HCT116 (cell line): ENCODE results near the gene COL28A1.

Experiments
- ATF3 ChIP-seq: IDR thresholded peaks from 2 replicates; pipeline ENCODE4 v1.6.1; 2012
- CBX3 ChIP-seq: IDR thresholded peaks from 2 replicates; pipeline ENCODE4 v1.6.1; 2012; ENCODE audit warnings: low read depth
- CEBPB ChIP-seq: IDR thresholded peaks from 2 replicates; pipeline ENCODE4 v1.6.1; 2012; ENCODE audit warnings: low read depth
- CTCF ChIP-seq, 3 experiments: fragments of 200-600 bp in 1 of 3; sonication (generic) in 1 of 3; IDR thresholded peaks in 2 of 3; conservative IDR thresholded peaks in 1 of 3; 2 replicates each; pipeline ENCODE4 v1.5.1; 2012 to 2017; ENCODE audit warnings: low read depth in 2 of 3, low read length in 2 of 3, antibody characterized with exemption in 1 of 3, borderline replicate concordance in 1 of 3, control low read depth in 1 of 3, mild to moderate bottlenecking in 1 of 3, mixed read lengths in 1 of 3, mixed run types in 1 of 3, moderate library complexity in 1 of 3; ENCODE audit not compliant: insufficient read depth in 1 of 3
- EGR1 ChIP-seq: IDR thresholded peaks from 2 replicates; pipeline ENCODE4 v1.6.1; 2012; ENCODE audit warnings: low read depth
- EZH2 ChIP-seq: fragments of 200-600 bp; sonication (generic); IDR thresholded peaks from 2 replicates; pipeline ENCODE4 v1.6.1; 2017; ENCODE audit warnings: antibody characterized with exemption, mixed run types
- EZH2phosphoT487 ChIP-seq: fragments of 200-600 bp; IDR thresholded peaks from 2 replicates; pipeline ENCODE4 v1.6.1; 2018; ENCODE audit warnings: antibody characterized with exemption, borderline replicate concordance
- POLR2A ChIP-seq: IDR thresholded peaks from 2 replicates; pipeline ENCODE4 v1.7.0; 2011; ENCODE audit warnings: borderline replicate concordance; ENCODE audit not compliant: insufficient read depth, insufficient read length; ENCODE audit errors: extremely low read depth
- POLR2AphosphoS5 ChIP-seq: IDR thresholded peaks from 2 replicates; pipeline ENCODE4 v1.6.1; 2011; ENCODE audit warnings: mild to moderate bottlenecking, low read depth, low read length, moderate library complexity
- SIN3A ChIP-seq: IDR thresholded peaks from 2 replicates; pipeline ENCODE4 v1.6.1; 2012; ENCODE audit warnings: low read depth
- SP1 ChIP-seq: IDR thresholded peaks from 2 replicates; pipeline ENCODE4 v1.6.1; 2012; ENCODE audit warnings: low read depth
- YY1 ChIP-seq: IDR thresholded peaks from 2 replicates; pipeline ENCODE4 v1.6.1; 2011; ENCODE audit warnings: low read length, low read depth, moderate library complexity, mild to moderate bottlenecking; ENCODE audit not compliant: insufficient replicate concordance; ENCODE audit errors: extremely low read depth
- ZNF274 ChIP-seq: fragments of 200-500 bp; sonication (Bioruptor generic); IDR thresholded peaks from 2 replicates; pipeline ENCODE4 v1.6.1; 2014; ENCODE audit warnings: mild to moderate bottlenecking, low read depth, low read length, inconsistent platforms
- TF ChIP-seq, protein P1 (sequence below): IDR thresholded peaks from 2 replicates; pipeline ENCODE4 v1.6.1; 2012; ENCODE audit warnings: low read depth

GRCh38 chr7:7395785-7396184 is 139.9 kb downstream of the COL28A1 start:
- TF ChIP-seq CBX3 (no peak), SIN3A (no peak), POLR2AphosphoS5 (no peak), POLR2A (no peak), EZH2phosphoT487 (no peak), YY1 (no peak), ZNF274 (no peak), CTCF (IDR thresholded peaks at IDR 0.05 in 2 of 3, conservative IDR thresholded peaks at IDR 0.05 in 1 of 3; ENCODE audit: borderline replicate concordance in 1 of 3, insufficient read depth in 1 of 3, low read depth in 2 of 3, low read length in 2 of 3) (no peak), EZH2 (no peak), CEBPB (no peak), SP1 (no peak), ATF3 (no peak), EGR1 (no peak)
- TF ChIP-seq, protein P1, sequence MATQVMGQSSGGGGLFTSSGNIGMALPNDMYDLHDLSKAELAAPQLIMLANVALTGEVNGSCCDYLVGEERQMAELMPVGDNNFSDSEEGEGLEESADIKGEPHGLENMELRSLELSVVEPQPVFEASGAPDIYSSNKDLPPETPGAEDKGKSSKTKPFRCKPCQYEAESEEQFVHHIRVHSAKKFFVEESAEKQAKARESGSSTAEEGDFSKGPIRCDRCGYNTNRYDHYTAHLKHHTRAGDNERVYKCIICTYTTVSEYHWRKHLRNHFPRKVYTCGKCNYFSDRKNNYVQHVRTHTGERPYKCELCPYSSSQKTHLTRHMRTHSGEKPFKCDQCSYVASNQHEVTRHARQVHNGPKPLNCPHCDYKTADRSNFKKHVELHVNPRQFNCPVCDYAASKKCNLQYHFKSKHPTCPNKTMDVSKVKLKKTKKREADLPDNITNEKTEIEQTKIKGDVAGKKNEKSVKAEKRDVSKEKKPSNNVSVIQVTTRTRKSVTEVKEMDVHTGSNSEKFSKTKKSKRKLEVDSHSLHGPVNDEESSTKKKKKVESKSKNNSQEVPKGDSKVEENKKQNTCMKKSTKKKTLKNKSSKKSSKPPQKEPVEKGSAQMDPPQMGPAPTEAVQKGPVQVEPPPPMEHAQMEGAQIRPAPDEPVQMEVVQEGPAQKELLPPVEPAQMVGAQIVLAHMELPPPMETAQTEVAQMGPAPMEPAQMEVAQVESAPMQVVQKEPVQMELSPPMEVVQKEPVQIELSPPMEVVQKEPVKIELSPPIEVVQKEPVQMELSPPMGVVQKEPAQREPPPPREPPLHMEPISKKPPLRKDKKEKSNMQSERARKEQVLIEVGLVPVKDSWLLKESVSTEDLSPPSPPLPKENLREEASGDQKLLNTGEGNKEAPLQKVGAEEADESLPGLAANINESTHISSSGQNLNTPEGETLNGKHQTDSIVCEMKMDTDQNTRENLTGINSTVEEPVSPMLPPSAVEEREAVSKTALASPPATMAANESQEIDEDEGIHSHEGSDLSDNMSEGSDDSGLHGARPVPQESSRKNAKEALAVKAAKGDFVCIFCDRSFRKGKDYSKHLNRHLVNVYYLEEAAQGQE, result no peak
